Testis (tissue), 3 donors: ENCODE measurements around the gene AKR1C8. TPM values are rescaled to one million over a fixed set of nuclear protein-coding genes. Genes with fewer than 3 reads are reported as not detected.
"Not testable (repeated sequence)": the region's sequence is repeated elsewhere in the genome, so short reads cannot be mapped to it uniquely, and the experiment has no call there.

Experiments used
- DNase-seq: peaks from one replicate; pipeline ENCODE4 v3.0.0-alpha.2; 2019
- H3K27ac ChIP-seq, 2 donors: fragments of 200-600 bp; sonication (generic); one replicate each; pipeline ENCODE4 v1.5.1; 2019
- H3K27me3 ChIP-seq: fragments of 200-600 bp; sonication (generic); one replicate; pipeline ENCODE4 v1.5.1; 2019
- H3K36me3 ChIP-seq: fragments of 200-600 bp; sonication (generic); one replicate; pipeline ENCODE4 v1.5.1; 2017; ENCODE audit warnings: low read depth; ENCODE audit errors: missing control alignments
- H3K4me1 ChIP-seq: fragments of 200-600 bp; sonication (generic); one replicate; pipeline ENCODE4 v1.5.1; 2019
- H3K4me3 ChIP-seq, 2 donors: fragments of 200-600 bp; sonication (generic); one replicate each; pipeline ENCODE4 v1.5.1; 2017 to 2019
- H3K9me3 ChIP-seq: fragments of 200-600 bp; sonication (generic); one replicate; pipeline ENCODE4 v1.5.1; 2017
- POLR2A ChIP-seq: fragments of 450-650 bp; IDR thresholded peaks from one replicate; pipeline ENCODE4 v1.6.1; 2017; ENCODE audit warnings: antibody characterized with exemption, mild to moderate bottlenecking, moderate library complexity
- WGBS, 2 donors: methylation state at CpG; one replicate each; pipeline ENCODE4 v1.1.5; 2018; 5-methylcytosine and 5-hydroxymethylcytosine counted together
- intact Hi-C: fragments of 100-400 bp; cut with DNase I; formaldehyde crosslinking; loops from one replicate; pipeline ENCODE4 v1.15.1; 2023; ENCODE audit warnings: low total_unique reads
- polyA plus RNA-seq: library from polyadenylated mRNA; stranded (reverse); fragments of 350-450 nt; fragmentation: Illumina TruSeq; extraction: RNeasy Lipid Tissue Mini Kit (QIAGEN cat#74804); gene quantifications from one replicate; pipeline ENCODE4 v1.2.3, GENCODE V29; 2014; ENCODE audit warnings: low read depth, low replicate concordance; ENCODE audit not compliant: insufficient read depth
- total RNA-seq, 2 donors: library from RNA; depleted of rRNA; stranded (reverse); fragments of >200 nt; gene quantifications; one replicate each; pipeline ENCODE4 v1.2.3, GENCODE V29; 2016
- TF ChIP-seq, protein P1 (sequence below), 3 experiments: fragments of 450-650 bp in 2 of 3; fragments of 200-600 bp in 1 of 3; sonication (generic) in 1 of 3; IDR thresholded peaks; one replicate each; pipeline ENCODE4 v1.5.1; 2016 to 2019; ENCODE audit warnings: antibody characterized with exemption in 3 of 3, mild to moderate bottlenecking in 2 of 3, moderate library complexity in 1 of 3

The AKR1C8 gene
- total and polyA plus RNA-seq, 3 donors from 2014 or later = 0.33 to 7.5 (median 4.3) TPM

DNA sequence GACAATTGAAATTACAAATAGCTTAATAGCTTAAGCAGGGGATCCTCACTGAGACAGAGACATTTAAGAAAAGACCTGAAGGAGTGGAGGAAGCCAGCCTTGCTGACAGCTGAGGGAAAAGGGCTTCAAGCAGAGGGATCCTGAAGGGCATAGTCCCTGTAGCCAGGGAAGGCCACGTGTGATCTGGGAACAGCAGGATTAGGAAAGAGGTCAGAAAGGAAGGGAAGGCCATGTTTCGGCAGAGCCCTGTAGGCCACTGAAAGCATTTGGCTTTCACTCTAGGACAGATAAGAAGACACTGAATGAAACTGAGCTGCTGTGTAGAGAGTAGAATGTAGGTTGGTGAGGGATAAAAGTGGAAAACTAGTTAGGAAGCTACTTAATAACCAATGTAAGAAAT is 3.4 kb upstream of the AKR1C8 start:
- 46 to 59% methylated on average over 2 of the region's 2 CpGs for WGBS, 2 donors
- H3K4me3 ChIP-seq = no peak overlapping the region

DNA sequence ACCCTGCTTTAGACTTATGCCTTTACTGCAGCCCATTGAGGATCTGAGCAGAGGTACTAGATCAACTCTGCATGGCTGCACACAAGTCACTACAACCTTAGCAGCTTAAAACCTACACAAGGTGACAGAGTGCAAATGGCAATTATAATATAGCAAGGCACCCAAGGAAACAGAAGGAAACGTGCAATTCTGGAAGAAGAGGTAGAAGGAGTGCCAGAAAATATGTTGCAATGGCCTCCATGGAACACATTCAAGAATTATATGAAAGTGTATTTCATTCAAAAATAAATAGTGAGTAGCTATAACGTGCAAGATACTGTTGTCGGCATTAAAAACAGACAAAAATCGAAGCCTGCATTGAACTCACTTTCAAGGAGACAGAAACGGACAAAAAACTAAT is 2.9 kb upstream of the AKR1C8 start:
- H3K36me3 ChIP-seq = no peaks in the 10 kb centered on the region
- peaks cover 13% of the 10 kb centered on the region for H3K4me1 ChIP-seq
- intact Hi-C loops = no loop called here
- no peaks in the 10 kb centered on the region for H3K9me3 ChIP-seq
- no peak overlapping the region for H3K4me3 ChIP-seq
- WGBS, 2 donors = 72 to 89% methylated on average over 5 of the region's 5 CpGs
- H3K27ac ChIP-seq = no peak overlapping the region
- TF ChIP-seq, protein P1, sequence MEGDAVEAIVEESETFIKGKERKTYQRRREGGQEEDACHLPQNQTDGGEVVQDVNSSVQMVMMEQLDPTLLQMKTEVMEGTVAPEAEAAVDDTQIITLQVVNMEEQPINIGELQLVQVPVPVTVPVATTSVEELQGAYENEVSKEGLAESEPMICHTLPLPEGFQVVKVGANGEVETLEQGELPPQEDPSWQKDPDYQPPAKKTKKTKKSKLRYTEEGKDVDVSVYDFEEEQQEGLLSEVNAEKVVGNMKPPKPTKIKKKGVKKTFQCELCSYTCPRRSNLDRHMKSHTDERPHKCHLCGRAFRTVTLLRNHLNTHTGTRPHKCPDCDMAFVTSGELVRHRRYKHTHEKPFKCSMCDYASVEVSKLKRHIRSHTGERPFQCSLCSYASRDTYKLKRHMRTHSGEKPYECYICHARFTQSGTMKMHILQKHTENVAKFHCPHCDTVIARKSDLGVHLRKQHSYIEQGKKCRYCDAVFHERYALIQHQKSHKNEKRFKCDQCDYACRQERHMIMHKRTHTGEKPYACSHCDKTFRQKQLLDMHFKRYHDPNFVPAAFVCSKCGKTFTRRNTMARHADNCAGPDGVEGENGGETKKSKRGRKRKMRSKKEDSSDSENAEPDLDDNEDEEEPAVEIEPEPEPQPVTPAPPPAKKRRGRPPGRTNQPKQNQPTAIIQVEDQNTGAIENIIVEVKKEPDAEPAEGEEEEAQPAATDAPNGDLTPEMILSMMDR (IDR thresholded peaks at IDR 0.05) = no peak
- no peak for TF ChIP-seq POLR2A
- no peaks in the 10 kb centered on the region for H3K27me3 ChIP-seq
- no peak for DNase-seq

More for the DNA sequence above, 3.4 kb upstream of the AKR1C8 start:
- H3K27ac ChIP-seq = no peak overlapping the region
- intact Hi-C loops = no loop called here
- H3K4me1 ChIP-seq = peaks cover 13% of the 10 kb centered on the region
- DNase-seq = no peak
- no peaks in the 10 kb centered on the region for H3K36me3 ChIP-seq
- no peaks in the 10 kb centered on the region for H3K9me3 ChIP-seq
- no peak for TF ChIP-seq POLR2A
- TF ChIP-seq, protein P1 (IDR thresholded peaks at IDR 0.05) = no peak
- H3K27me3 ChIP-seq = no peaks in the 10 kb centered on the region

DNA sequence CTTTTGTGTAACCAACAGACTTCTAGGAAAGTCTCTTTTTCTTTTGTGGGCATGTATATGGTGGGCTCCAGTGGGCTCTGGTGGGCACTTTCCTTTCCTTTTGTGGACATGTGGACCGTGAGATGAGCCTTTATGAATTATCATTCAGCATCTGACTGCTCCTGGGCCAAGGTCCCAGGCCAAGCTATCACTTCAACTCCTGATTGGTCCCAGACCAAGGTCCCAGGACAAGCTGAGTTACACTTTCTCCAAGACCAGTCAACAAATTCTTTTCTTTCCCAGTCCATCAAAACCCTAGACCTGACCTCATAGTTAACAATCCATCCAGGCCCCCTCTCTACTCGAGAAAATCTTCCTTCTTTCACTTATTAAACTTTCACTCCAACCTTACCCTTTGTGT is 1.0 kb downstream of the AKR1C8 start:
- Histone ChIP-seq H3K36me3 (no peaks in the 10 kb centered on the region), H3K4me3 (no peak overlapping the region), H3K9me3 (no peaks in the 10 kb centered on the region), H3K4me1 (peaks cover 13% of the 10 kb centered on the region), H3K27ac (peak overlapping the region in 1 of 2 donors; percentile 3), H3K27me3 (no peaks in the 10 kb centered on the region)
- WGBS, 2 donors = 68 to 85% methylated on average over 2 of the region's 2 CpGs
- TF ChIP-seq, protein P1 (IDR thresholded peaks at IDR 0.05) = no peak
- no peak for TF ChIP-seq POLR2A
- intact Hi-C loops = no loop called here
- DNase-seq = no peak

DNA sequence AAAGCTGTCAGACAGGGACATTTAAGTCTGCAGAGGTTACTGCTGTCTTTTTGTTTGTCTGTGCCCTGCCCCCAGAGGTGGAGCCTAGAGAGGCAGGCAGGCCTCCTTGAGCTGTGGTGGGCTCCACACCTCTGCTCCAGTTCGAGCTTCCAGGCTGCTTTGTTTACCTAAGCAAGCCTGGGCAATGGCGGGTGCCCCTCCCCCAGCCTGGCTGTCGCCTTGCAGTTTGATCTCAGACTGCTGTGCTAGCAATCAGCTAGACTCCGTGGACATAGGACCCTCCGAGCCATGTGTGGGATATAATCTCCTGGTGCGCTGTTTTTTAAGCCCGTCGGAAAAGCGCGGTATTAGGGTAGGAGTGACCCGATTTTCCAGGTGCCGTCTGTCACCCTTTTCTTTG is 4.4 kb downstream of the AKR1C8 start:
- intact Hi-C loops, DNase-seq, H3K4me3 ChIP-seq, H3K27me3 ChIP-seq, H3K27ac ChIP-seq, H3K9me3 ChIP-seq, H3K36me3 ChIP-seq, H3K4me1 ChIP-seq: not testable (repeated sequence)
- 87 to 91% methylated on average over 12 of the region's 12 CpGs for WGBS, 2 donors

DNA sequence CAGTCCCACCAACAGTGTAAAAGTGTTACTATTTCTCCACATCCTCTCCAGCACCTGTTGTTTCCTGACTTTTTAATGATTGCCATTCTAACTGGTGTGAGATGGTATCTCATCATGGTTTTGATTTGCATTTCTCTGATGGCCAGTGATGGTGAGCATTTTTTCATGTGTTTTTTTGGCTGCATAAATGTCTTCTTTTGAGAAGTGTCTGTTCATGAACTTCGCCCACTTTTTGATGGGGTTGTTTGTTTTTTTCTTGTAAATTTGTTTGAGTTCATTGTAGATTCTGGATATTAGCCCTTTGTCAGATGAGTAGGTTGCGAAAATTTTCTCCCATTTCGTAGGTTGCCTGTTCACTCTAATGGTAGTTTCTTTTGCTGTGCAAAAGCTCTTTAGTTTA is 9.4 kb downstream of the AKR1C8 start:
- H3K4me3 ChIP-seq, H3K4me1 ChIP-seq, intact Hi-C loops, DNase-seq, H3K27ac ChIP-seq, H3K27me3 ChIP-seq, H3K9me3 ChIP-seq, H3K36me3 ChIP-seq: not testable (repeated sequence)
- WGBS, 2 donors = 85 to 100% methylated on average over 2 to 3 of the region's 3 CpGs

DNA sequence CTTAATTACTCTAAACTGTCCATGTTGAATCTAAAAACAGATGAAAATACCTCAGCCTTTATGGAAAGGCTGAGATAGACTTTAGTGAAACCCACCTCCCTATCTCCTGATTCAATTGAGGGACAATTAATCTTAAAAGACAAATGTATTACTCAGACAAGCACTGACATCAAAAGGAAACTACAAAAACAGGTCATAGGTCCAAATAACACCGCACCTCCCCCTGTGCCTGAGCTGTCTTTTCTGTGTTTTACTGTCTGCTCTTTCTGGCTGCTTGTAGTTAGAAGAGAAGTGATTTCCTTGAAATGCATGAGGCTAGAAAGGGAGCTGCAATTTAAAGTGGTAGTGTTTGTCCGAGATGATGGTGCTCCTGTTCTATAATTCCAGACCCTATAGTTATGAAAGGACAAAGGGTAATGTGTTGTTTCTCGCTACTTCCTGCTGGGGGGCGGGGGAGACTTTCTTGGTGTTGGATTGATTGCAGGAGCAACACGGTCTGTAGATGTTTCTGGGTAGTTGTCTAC is 16.0 kb downstream of the AKR1C8 start:
- TF ChIP-seq POLR2A = no peak
- TF ChIP-seq, protein P1 (IDR thresholded peaks at IDR 0.05) = no peak
- WGBS, 2 donors = 54 to 68% methylated on average over 5 of the region's 5 CpGs
- Histone ChIP-seq H3K27ac (no peak overlapping the region), H3K27me3 (no peaks in the 10 kb centered on the region), H3K9me3 (no peaks in the 10 kb centered on the region), H3K4me3 (no peak overlapping the region), H3K4me1 (no peaks in the 10 kb centered on the region), H3K36me3 (no peaks in the 10 kb centered on the region)
- DNase-seq = no peak
- intact Hi-C loops = no loop called here
